GM12878 (cell line): ENCODE measurements around the gene DCTN5. TPM values are rescaled to one million over a fixed set of nuclear protein-coding genes. Genes with fewer than 3 reads are reported as not detected.

Experiments
- ATAC-seq: fragments of 200-7000 bp; cut with Tn5 transposase; 3 replicates; pipeline ENCODE4 v1.9.1; 2020; ENCODE audit warnings: mild to moderate bottlenecking, moderate library complexity
- BruUV-seq: library from RNA; stranded (reverse); fragments of 400-500 nt; replicated peaks from 2 replicates; lab custom pipeline; 2021; lab: Mats Ljungman, UMichigan
- CTCF ChIA-PET: fragments of 300-600 bp; sonication (Branson Sonifier 250); formaldehyde crosslinking; extraction: SDS; loops from one replicate; lab custom pipeline; 2021; ENCODE audit warnings: inconsistent platforms; lab: Yijun Ruan, JAX
- POLR2A ChIA-PET: fragments of 350-600 bp; formaldehyde crosslinking; extraction: SDS; loops from one replicate; lab custom pipeline; 2021; ENCODE audit warnings: inconsistent platforms; lab: Charles Lee
- RAD21 ChIA-PET: fragments of 300-600 bp; sonication (Branson Sonifier 250); formaldehyde crosslinking; loops from one replicate; lab custom pipeline; 2023; ENCODE audit warnings: antibody characterized with exemption; ENCODE audit not compliant: unreplicated experiment; lab: Charles Lee
- SMC1A ChIA-PET: fragments of 300-600 bp; sonication (Branson Sonifier 250); formaldehyde crosslinking; loops from one replicate; lab custom pipeline; 2023; ENCODE audit not compliant: unreplicated experiment, uncharacterized antibody; lab: Charles Lee
- DNase-seq: peaks from one replicate; pipeline ENCODE4 v3.0.0-alpha.2; 2011; ENCODE audit warnings: low read depth, low spot score
- FAIRE-seq: peaks from 3 replicates; lab custom pipeline; 2011; peaks lifted over from hg19 to GRCh38; lab: Jason Lieb, UNC
- H2AFZ ChIP-seq: 2 replicates; pipeline ENCODE4 v1.6.0; 2011; ENCODE audit warnings: low read depth, low read length, control low read depth; ENCODE audit not compliant: control insufficient read depth
- H3K27ac ChIP-seq: 2 replicates; pipeline ENCODE4 v1.5.1; 2011; ENCODE audit warnings: control low read depth; ENCODE audit not compliant: control insufficient read depth, insufficient read depth
- H3K27me3 ChIP-seq, 2 experiments: replicated peaks in 1 of 2; 2 replicates each; pipeline versions ENCODE4 v1.6.0 to v1.6.1; 2011; ENCODE audit warnings: low read length in 1 of 2; ENCODE audit not compliant: control insufficient read depth in 2 of 2, insufficient read depth in 2 of 2
- H3K36me3 ChIP-seq, 2 experiments: 2 replicates each; pipeline ENCODE4 v1.5.1; 2011; ENCODE audit warnings: low read length in 1 of 2; ENCODE audit not compliant: control insufficient read depth in 2 of 2, insufficient read depth in 2 of 2
- H3K4me1 ChIP-seq: 2 replicates; pipeline ENCODE4 v1.6.1; 2011; ENCODE audit warnings: mild to moderate bottlenecking, low read length, moderate library complexity, mixed read lengths; ENCODE audit not compliant: control insufficient read depth, insufficient read depth
- H3K4me2 ChIP-seq: 2 replicates; pipeline ENCODE4 v1.6.0; 2011; ENCODE audit warnings: control low read depth; ENCODE audit not compliant: control insufficient read depth, insufficient read depth
- H3K4me3 ChIP-seq: fragments of 200-600 bp; sonication (generic); 2 replicates; pipeline ENCODE4 v1.5.1; 2016
- H3K79me2 ChIP-seq: 2 replicates; pipeline ENCODE4 v1.6.0; 2011; ENCODE audit warnings: low read length; ENCODE audit not compliant: control insufficient read depth, insufficient read depth
- H3K9ac ChIP-seq: 2 replicates; pipeline ENCODE4 v1.8.0; 2011; ENCODE audit warnings: low read length, control low read depth, mixed read lengths; ENCODE audit not compliant: control insufficient read depth, insufficient read depth
- H3K9me3 ChIP-seq: replicated peaks from 3 replicates; pipeline ENCODE4 v1.5.1; 2011; ENCODE audit warnings: mild to moderate bottlenecking, low read length; ENCODE audit not compliant: control insufficient read depth, insufficient read depth
- H4K20me1 ChIP-seq: 2 replicates; pipeline ENCODE4 v1.6.0; 2011; ENCODE audit not compliant: control insufficient read depth, insufficient read depth
- CHD4 ChIP-seq: fragments of 200-600 bp; sonication (generic); IDR thresholded peaks from 2 replicates; pipeline ENCODE4 v1.6.1; 2016; ENCODE audit warnings: mild to moderate bottlenecking
- IRF3 ChIP-seq: fragments of 450-650 bp; IDR thresholded peaks from 2 replicates; pipeline ENCODE4 v1.6.1; 2014; ENCODE audit warnings: mild to moderate bottlenecking
- PAX8 ChIP-seq: fragments of 450-650 bp; IDR thresholded peaks from 2 replicates; pipeline ENCODE4 v1.6.1; 2017; ENCODE audit warnings: mild to moderate bottlenecking, moderate library complexity
- TAF1 ChIP-seq: IDR thresholded peaks from 2 replicates; pipeline ENCODE4 v1.6.1; 2011; ENCODE audit warnings: mild to moderate bottlenecking, low read depth, low read length, borderline replicate concordance
- TARDBP ChIP-seq: IDR thresholded peaks from 2 replicates; pipeline ENCODE4 v1.6.1; 2016; ENCODE audit warnings: borderline replicate concordance
- YY1 ChIP-seq: IDR thresholded peaks from 2 replicates; pipeline ENCODE4 v1.6.1; 2011; ENCODE audit warnings: low read depth, mild to moderate bottlenecking, low read length
- WGBS: methylation state at CpG from one replicate; pipeline ENCODE4 v1.1.6; 2016; ENCODE audit warnings: low lambda C conversion rate; ENCODE audit not compliant: insufficient replicate concordance, insufficient coverage; ENCODE audit errors: missing lambda C conversion rate; 5-methylcytosine and 5-hydroxymethylcytosine counted together
- in situ Hi-C: fragments of 300-500 bp; cut with MboI; formaldehyde crosslinking; loops from 9 replicates; pipeline ENCODE4 v1.14.3; 2018; ENCODE audit warnings: mixed read lengths
- intact Hi-C: fragments of 100-400 bp; cut with micrococcal nuclease; formaldehyde crosslinking; loops from one replicate; pipeline ENCODE4 v1.14.2; 2022; ENCODE audit not compliant: unreplicated experiment
- polyA plus RNA-seq, 11 experiments: library from polyadenylated mRNA; depleted of rRNA in 4 of 11; unstranded in 6 of 11; stranded (reverse) in 5 of 11; fragments of >200 nt; fragmentation: Nextera tagmentation in 4 of 11; fragmentation: Illumina TruSeq in 1 of 11; extraction: Ambion mirVana in 4 of 11; extraction: Trizol in 1 of 11; gene quantifications; 1 replicate in 1 of 11; 2 replicates in 10 of 11; pipeline versions ENCODE4 v1.2.1 to v1.2.3, GENCODE V29; 2011 to 2016; ENCODE audit warnings: inconsistent platforms in 2 of 11, missing spikeins in 2 of 11, low read depth in 1 of 11
- total RNA-seq, 4 experiments: library from RNA; depleted of rRNA in 3 of 4; stranded (reverse); fragments of >200 nt in 3 of 4; fragmentation: Illumina TruSeq in 1 of 4; extraction: Trizol in 1 of 4; gene quantifications; 2 replicates each; pipeline versions ENCODE4 v1.2.1 to v1.2.3, GENCODE V29; 2013 to 2021

DCTN5 gene
- total and polyA plus RNA-seq, 10 of the 15 experiments (the other 5 are each of a cell fraction or from before 2014, with no cell fraction given) = 49.1 to 153 (median 81.4) TPM

GRCh38 chr16:23668225-23668624 is 27.0 kb downstream of the DCTN5 start:
- intact Hi-C loops = no loop called here
- FAIRE-seq (no peak), ATAC-seq (no peak), DNase-seq (no peak)
- TF ChIP-seq YY1 (no peak), IRF3 (no peak), TAF1 (no peak), TARDBP (no peak), PAX8 (no peak), CHD4 (no peak)
- H3K9me3 ChIP-seq = no peaks in the 10 kb centered on the region
- H3K79me2 ChIP-seq = peaks cover 2% of the 10 kb centered on the region; the same call in 1 of the 2 replicates
- in situ Hi-C loops = no loop called here
- H3K4me1 ChIP-seq = peaks cover 26% of the 10 kb centered on the region
- ChIA-PET CTCF (interaction anchor here (1.1 to 5.1 kb wide), 4 partner anchors 10 to 162 kb away, joined by 3 to 26 read pairs (median 4); partner anchors contain the start of genes EARS2, PLK1 and UBFD1), SMC1A (interaction anchor here (0.6 to 1.1 kb wide), 2 partner anchors 60 to 170 kb away, joined by 3 read pairs; no protein-coding TSS in a partner anchor), RAD21 (interaction anchor here (1.6 to 1.8 kb wide), 2 partner anchors 10 to 18 kb away, joined by 3 to 5 read pairs; partner anchors contain the start of gene PLK1), POLR2A (interaction anchor here (0.6 to 1.2 kb wide), 2 partner anchors 10 to 20 kb away, joined by 3 to 5 read pairs; no protein-coding TSS in a partner anchor)
- no peak overlapping the region for H2AFZ ChIP-seq
- H4K20me1 ChIP-seq = peaks cover 6% of the 10 kb centered on the region; the same call in 1 of the 2 replicates
- H3K27me3 ChIP-seq = no peaks in the 10 kb centered on the region
- TSS peak; percentile 8 for BruUV-seq
- H3K9ac ChIP-seq = no peak overlapping the region
- H3K4me3 ChIP-seq = no peak overlapping the region
- 100% methylated on average over 1 of the region's 1 CpG for WGBS
- no peak overlapping the region for H3K27ac ChIP-seq
- peaks cover 13 to 17% of the 10 kb centered on the region in 2 experiments for H3K36me3 ChIP-seq
- H3K4me2 ChIP-seq = no peak overlapping the region
